HG03280 (cell line): Measurements from ENCODE around the gene RDH14.

Experiments
- ATAC-seq: cut with Tn5 transposase; IDR thresholded peaks from one replicate; pipeline ENCODE4 v1.9.1; 2021; ENCODE audit warnings: mild to moderate bottlenecking, moderate library complexity; ENCODE audit not compliant: unreplicated experiment

The RDH14 gene, protein sequence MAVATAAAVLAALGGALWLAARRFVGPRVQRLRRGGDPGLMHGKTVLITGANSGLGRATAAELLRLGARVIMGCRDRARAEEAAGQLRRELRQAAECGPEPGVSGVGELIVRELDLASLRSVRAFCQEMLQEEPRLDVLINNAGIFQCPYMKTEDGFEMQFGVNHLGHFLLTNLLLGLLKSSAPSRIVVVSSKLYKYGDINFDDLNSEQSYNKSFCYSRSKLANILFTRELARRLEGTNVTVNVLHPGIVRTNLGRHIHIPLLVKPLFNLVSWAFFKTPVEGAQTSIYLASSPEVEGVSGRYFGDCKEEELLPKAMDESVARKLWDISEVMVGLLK

DNA sequence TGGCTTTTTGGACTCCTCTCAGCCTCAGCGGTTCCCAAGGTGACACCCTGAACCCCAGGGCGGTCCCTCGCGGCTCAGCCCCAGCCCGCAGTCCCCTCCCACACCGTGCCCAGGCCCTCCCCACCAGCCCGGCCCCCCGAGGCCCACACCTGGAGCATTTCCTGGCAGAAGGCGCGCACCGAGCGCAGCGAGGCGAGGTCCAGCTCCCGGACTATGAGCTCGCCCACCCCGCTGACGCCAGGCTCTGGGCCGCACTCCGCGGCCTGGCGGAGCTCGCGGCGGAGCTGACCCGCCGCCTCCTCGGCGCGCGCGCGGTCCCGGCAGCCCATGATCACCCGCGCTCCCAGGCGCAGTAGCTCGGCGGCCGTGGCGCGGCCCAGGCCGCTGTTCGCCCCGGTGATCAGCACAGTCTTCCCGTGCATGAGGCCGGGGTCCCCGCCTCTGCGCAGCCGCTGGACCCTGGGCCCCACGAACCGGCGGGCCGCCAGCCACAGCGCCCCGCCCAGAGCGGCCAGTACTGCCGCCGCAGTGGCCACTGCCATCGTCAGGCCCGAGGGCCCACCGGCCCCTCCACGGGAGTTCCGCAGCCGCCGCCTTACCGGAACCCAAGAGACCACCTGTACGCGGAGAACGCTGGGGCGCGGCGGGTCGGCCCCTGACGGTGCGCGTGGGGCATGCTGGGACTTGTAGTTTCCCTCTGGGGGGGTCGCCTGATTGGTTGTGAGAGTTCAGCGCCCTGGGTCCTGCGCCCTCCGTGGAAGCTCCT, at the start of gene RDH14:
Gene RDH14, minus strand, starts transcription at position 623 of the 766 bp plus-strand sequence. Its CDS starts 81 bp downstream, at position 542.
- ATAC-seq = peak; percentile 95

DNA sequence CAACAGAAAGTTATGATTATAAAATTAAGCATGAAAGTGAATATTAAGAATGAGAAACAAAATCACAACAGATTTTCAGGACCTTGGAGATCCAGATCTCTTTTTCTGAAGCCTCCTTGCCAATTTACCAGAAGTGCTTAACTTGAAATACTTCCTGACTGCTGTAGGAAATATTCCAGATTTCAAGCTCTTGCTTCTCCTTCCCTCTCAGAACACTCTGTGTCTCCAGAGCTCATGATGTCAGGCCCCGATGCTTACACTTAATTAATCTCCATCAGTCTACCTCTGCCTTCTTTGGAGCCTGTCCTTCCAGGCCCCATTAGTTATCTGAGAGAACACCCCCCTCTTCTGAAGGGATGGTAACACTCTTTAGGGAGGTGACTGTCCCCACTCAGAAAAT, 49.6 kb upstream of the RDH14 start:
- no peak for ATAC-seq

DNA sequence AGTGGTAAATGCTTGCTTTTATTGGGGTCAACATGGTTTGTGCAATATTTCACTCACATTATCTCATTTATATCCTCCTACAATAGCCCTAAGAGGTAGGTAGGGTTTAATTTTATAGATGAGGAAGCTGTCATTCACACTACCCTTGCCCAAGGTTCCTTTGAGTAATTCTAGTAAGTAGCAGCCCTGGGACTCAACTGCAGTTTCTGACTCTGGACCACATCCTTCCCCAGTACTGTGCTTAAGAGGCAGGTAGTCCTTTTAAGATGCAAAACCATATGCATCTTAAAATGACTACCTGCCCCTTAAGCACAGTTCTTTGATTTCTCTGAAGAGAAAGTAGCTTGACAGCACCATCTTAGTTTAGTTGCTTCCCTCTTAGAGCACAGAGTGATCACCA, 44.7 kb upstream of the RDH14 start:
- no peak for ATAC-seq

DNA sequence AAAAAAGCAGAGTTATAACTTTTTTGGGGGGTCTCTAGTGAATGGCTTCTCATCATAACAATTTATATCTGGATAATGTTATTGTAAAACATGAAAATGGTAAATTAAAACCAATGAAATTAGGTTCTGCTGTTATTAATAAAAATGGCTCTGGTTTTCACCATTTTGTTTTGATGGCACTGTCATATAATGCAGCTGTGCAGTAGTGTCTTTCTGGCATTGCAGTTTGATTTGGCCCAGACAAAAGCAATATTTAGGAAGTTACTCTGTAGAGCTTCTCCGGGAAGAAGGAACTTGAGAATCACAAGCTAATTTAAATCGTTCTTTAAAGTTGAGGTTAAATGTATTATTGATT, 44.1 kb upstream of the RDH14 start:
- no peak for ATAC-seq

DNA sequence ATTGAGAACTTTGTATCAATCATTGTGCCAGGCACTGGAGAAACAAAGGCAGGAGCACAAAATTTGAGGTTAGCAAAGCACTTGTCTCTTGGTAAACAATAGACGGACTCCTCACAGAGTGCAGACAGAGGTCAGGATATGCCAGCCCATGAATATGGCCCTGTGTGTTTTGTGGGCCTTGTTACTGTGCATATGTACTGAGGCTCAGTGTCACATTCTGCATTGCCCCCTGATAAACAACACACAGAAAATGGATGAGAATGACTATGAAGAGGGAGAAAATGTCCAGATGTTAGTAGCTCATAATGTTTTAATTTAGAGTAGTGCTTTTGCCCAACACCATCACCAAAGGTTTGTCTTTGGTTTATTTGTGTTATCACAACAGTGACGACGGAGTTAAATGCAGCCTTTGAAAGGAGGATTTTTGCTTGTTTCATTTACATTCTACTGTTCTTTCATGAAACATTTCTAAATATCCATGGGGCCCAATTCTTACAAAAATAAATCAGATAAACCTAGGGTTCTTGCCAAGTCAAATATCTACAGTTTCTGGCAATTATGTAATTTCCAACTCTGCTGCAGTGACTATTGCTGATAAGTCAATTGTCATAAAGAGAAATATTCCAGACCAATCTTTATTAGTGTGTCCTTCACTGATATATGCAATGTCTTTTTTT, 43.5 kb upstream of the RDH14 start:
- ATAC-seq = no peak

DNA sequence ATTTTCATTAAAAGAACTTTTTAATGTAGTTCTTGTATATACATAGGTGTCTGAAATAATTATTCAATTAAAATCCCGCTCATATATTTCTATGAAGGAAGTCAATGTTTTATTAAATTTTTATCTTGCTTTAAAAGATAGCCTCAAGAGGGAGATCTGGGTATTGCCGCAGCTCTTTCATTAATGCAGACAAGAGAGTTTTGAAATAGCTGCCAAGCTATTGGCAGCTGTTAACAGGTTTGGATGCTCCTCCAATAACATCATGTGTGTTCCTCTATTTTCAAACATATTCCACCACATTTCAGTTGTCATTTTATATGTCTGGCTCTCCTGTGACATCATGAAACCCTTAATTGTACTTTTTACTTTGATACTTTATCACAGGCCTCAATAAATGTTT, 41.8 kb upstream of the RDH14 start:
- ATAC-seq = no peak

DNA sequence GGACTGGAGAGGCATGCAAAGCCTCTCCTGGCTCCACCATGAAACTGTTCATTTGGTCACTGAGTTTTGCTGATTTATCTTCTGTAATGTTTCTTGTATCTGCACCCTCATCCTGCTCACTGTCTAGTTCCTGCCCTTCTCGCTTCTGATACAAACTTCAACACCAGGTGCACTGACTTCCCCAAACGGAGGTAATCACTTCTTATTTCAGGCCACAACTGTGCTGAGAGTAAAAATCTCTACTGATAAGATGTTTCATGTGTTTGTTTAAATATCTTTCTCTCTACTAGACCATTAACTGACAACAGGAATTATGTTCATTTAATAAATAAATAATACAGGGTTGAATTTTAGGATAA, 39.8 kb upstream of the RDH14 start:
- peak; percentile 58 for ATAC-seq

DNA sequence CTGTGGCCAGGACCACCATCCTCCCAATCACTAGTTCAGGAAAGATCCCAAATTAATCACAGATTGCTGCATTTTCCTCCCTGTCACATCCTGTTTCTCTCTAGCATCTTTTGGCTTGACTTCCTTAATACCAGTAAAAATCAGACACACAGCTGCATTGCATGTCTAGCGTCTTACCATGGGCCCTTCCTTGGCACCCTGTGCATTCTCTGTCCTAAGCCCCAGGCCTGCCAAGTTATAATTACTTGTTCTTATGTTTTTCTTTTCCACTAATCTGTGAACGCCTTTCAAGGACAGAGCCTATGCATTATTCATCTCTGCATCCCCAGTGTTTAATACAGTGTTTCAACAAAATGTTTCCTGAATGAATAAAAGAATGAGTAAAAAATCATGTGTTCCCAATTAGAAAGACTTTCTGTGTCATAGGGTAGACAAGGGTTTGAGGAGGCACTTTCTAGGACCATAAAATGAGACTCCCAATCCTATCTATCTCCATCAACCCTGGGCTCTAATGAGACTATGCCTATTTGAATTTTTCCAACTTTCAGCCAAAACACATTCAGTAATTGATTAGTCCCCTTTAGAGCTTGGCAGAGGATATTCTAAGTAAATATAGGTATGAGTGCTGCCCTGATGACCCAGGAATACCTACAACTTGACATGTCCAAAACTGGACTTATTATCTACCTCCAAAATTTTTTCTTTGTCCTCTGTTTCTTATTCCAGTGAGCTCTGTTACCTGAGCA, 39.2 kb upstream of the RDH14 start:
- peak; percentile 9 for ATAC-seq

DNA sequence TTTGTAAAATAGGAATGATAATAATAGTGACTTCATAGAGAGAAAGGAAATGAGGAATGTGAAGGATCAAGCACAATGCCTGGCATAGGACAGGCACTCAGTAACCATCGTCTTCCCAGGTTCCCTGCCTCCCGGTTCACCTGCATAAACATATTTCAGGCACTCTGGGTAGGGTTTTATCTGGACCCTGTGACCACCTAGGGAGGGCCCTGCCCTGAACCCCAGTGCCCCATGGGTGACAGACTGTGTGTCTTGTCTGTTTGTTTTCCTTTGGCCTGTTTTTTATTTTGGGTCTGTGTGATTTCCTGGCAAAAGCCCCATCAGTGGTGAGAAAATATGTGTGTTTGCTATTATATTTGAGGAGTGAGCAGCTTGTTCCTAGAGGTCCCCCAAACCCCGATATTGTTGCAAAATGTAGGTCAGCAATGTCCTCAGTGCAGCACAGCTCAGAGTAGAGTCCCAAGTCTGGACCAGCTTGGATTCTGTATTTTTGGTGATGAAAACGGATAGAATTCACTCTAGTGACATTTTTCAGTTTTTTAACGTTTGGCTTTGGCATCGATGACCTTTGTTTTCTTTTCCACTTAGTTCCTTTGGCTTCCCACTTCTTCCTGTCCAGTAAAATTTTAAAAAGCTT, 38.5 kb upstream of the RDH14 start:
- no peak for ATAC-seq

DNA sequence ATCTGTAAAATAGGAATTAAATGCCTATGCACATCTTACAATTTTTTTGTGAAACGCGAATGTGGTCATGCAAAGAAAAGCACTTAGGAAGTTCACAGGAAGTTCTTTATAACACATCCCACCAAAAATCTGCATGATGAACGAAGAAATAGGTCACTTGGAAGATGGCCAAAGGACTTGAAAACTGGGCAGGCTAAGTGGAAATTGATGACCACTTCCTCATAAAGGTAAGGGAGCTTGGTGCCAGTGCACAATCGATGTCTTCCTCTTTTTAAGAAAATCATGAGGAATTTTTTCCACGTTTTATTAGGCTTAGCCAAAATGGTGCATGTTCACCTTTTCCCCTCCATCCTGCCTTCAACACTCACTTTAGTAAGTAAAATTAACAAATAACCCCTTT, 37.2 kb upstream of the RDH14 start:
- no peak for ATAC-seq

DNA sequence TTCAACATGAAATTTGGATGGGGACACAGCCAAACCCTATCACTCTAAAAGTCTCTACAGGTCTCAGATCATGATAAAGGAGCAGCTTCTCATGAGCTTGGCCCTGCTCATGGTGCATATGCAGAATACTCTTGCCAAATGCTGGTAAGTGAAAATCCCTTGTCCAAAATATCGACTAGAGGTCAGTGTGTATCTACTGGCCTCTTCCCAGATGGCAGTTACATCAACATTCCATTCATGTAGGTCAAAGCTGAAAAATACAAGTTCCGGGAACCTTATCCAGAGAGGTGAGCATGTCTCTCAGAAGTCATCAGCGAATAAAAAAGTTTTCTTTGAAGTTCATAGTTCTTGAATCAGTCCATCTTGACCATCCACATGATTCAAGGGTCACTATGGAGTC, 36.5 kb upstream of the RDH14 start:
- ATAC-seq = no peak

DNA sequence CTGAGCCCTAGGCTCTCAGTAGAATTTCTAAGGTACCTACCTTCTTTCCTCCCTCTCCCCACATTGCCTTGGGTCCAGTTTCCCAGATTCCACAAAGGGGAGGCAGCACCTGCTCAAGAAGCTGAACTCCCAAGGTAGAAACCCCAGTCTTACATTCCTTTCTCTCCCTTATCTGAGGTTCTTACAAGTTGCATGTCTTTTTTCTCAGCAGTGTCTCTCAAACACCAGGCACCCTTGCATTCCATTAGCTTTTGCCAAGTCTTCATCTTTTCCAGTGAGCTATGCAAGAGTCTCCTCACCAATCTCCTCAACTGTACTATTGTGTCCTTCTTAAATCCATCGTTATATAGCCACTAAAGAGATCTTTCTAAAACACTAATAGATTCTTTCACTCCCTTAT, 33.0 kb upstream of the RDH14 start:
- no peak for ATAC-seq

DNA sequence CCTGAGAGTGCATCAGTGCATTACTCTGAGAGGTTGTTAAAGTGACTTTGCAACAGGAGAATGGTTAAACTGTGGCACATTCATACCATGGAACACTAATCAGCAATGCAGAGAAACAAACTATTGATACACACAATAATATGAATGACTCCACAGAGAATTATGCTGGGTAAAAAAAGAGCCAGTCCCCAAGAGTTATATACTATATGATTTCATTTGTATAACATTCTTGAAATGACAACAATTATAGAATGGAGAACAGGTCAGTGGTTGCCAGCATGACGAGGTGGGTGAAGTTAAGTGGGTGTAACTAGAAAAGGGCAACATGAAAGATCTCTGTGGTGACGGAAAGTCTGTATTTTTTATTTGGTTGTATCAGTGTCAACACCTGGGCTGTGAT, 31.9 kb upstream of the RDH14 start:
- no peak for ATAC-seq

DNA sequence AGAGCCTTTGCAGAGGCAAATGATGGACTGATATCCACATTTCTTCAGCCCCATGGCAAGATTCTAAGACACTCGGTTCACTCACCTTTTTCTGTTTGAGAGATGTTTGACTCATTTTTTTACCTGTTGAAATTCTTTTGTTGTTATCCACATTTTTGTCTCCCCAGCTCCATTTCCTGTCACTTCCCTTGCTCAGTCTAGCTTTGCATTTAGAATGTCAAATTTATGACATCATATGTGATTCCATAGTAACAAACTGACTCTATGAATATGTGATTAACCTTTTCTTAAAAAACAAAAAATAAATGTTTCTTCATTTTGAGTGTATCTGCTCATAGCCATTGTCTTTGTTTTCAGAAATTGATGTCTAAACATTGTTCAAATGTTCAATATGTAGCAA, 28.9 kb upstream of the RDH14 start, which contains the start of gene NT5C1B:
Gene NT5C1B, minus strand, starts transcription at position 216 of the 400 bp plus-strand sequence. Its CDS starts 101 bp downstream, at position 115.
- no peak for ATAC-seq

DNA sequence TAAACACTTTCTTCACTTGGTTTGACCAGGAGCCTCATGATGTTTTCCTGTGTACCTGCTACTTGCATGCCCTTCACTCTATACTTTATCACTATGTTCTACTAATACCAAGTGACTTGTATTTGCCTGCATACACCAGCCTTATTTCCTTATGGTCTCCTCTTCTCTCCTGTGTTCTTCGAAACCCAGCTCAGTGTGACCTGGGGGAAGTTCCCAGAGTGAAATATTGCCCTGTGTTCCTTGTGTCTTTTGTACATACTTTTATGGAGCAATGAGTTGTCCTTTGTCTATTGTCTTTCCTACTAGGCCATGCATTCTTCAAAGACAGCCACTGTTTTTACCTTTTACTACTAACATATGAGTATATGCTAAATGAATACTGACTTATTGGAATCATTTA, 28.3 kb upstream of the RDH14 start:
- ATAC-seq = no peak

DNA sequence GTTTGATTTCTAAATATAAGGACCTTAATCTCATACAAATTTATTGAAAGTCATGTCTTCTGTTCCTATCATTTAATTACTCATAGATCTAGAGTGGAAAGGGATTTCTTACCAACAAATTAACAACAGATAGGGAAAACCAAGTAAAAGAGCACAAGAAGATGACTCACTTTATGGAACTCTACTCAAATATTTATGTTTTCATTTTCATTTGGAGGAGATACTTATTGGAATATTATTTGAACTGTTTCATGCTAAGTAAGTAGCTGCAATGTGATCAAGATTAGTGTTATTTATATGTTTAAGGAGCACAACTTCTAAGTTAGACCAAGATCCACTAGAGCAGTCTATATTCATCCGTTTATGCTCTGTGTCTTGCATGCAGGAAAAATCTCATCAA, 27.6 kb upstream of the RDH14 start:
- ATAC-seq = no peak

DNA sequence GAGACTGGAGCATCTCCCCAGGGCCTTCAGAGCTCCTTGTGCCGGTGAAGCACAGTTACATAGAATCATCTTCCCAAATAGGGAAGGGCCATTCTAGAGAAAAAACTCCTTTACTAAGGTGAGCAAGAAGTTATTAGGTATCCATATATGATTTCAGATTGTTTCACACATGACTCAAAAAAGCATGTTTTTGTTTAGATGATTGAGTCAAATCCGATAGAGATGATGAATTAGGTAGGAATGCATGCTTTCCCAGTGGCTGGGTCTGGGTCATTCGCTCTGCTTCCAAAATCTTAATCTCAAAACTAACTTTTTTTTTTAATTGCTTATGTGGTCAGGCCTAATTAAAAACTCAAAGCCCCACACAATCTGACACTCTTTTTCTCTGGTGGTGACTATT, 25.1 kb upstream of the RDH14 start:
- ATAC-seq = no peak

DNA sequence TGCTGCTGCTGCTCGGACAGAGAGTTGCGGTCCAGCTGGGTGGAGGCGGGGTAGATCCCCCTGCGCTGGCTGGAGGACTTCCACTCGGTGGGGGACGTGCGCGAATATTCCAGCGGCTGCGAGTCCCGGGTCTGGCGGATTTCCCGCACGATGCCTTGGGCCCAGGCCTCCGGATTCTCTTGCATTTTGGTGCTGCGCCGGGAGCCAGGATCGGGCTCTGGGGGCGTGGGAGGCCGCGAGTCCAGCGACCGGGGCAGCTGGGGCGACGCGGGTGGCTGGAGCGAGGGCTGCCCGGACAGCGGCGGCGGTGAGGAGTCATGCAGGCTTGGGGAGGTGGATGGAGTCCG, 24.1 kb upstream of the RDH14 start:
- ATAC-seq = no peak

DNA sequence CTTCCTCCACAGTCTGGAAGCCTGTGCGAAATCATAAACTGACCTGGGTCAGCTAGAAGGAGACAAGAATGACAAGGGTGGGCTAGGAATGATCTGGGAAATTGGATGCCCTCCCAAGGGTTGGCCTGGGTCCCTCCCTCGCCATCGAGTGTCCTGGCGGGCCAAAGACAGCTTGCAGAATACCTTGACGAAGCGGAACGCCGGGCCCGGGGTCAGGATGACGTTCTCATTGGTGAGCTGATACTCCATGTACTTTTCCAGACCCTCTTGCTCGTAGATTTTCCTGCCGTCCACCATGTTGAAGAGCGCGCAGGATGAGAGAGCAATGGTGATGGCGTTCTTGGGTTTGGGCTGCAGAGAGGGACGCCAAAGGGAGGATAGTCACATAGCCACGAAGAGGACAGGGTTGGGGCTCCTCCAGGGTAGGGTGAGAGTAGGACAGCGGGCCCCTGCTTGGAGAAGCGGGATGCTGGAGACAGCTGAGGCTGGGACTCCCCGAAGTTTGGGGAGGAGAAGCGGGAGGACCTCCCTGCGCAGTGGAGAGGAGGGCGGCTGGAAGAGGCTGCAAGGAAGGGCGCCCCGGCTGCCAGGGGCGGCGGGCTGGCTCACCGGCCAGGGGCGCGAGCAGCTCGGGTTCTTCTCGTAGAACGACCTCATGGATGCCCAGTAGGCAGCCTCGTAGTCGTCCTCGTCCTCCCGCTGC, 23.6 kb upstream of the RDH14 start:
- no peak for ATAC-seq

DNA sequence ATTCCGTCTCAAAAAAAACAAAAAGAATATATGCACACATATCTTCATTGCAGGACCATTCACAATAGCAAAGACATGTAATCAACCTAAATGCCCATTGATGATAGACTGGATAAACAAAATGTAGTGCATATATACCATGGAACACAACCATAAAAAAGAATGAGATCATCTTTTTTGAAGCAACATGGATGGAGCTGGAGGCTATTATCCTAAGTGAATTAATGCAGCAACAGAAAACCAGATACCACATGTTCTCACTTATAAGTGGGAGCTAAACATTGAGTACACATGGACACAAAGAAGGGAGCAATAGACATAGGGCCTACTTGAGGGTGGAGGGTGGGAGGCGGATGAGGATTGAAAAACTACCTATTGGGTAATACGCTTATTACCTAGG, 20.2 kb upstream of the RDH14 start:
- no peak for ATAC-seq
